GM12878 (cell line): Measurements from ENCODE around the gene PHLPP1.

Source experiments
- DPF2 ChIP-seq: fragments of 450-650 bp; IDR thresholded peaks from 2 replicates; pipeline ENCODE4 v1.6.1; 2017; ENCODE audit warnings: mild to moderate bottlenecking
- NRF1 ChIP-seq: conservative IDR thresholded peaks from 2 replicates; pipeline ENCODE4 v1.6.1; 2011; ENCODE audit warnings: mild to moderate bottlenecking, low read depth, low read length, improper control_type of control experiment
- POLR2A ChIP-seq: IDR thresholded peaks from 2 replicates; pipeline ENCODE4 v1.6.1; 2011; ENCODE audit warnings: low read depth, mild to moderate bottlenecking, low read length
- SPI1 ChIP-seq: IDR thresholded peaks from 2 replicates; pipeline ENCODE4 v1.6.1; 2011; ENCODE audit warnings: low read depth, mild to moderate bottlenecking, low read length, moderate library complexity, borderline replicate concordance; ENCODE audit not compliant: insufficient read depth
- TF ChIP-seq, protein P1 (sequence below): IDR thresholded peaks from 2 replicates; pipeline ENCODE4 v1.6.1; 2011; ENCODE audit warnings: low read depth, mild to moderate bottlenecking, low read length, moderate library complexity, borderline replicate concordance; ENCODE audit errors: extremely low read depth

DNA sequence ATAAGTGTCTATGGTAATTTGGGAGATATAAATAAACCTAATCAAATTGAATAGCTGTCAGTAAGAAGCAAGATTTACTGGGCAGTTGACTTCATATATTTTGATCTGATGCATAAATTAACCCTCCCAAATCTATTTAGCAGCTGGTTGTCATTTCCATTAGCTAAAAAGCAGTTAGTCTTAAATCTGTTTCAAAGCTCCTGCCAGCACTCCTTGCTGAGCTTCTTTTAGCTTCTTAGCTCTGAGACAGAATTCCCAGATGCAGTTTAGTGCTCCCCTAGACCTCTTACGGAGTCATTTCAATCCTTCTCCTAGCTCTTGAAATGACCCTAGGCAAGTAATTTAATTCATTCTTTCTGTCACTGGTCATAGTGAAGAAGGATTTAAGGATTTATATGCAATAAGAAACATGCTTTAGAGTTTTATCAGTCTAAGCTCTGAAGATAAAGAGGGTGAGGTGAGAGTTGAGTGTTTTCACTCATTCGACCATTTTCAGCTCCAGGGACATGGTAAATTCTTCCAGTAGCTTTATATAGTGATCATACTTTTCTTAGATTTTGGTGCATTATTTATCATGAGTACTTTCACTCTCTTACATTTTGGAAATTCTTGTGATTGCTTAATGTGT, 98.9 kb downstream of the PHLPP1 start:
- TF ChIP-seq NRF1 (no peak), POLR2A (no peak), SPI1 (no peak), DPF2 (no peak)
- TF ChIP-seq, protein P1, sequence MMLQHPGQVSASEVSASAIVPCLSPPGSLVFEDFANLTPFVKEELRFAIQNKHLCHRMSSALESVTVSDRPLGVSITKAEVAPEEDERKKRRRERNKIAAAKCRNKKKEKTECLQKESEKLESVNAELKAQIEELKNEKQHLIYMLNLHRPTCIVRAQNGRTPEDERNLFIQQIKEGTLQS = no peak
